AG08395 (cell line): ENCODE data around the gene CCNJL.
"Not testable (repeated sequence)": the region's sequence is repeated elsewhere in the genome, so short reads cannot be mapped to it uniquely, and the experiment has no call there.

Experiments
- DNase-seq: peaks from one replicate; pipeline ENCODE4 v3.0.0; 2012; ENCODE audit warnings: mixed read lengths, low spot score

Gene CCNJL

GRCh38 chr5:160312134-160312959 lies at the start of gene CCNJL:
Gene CCNJL, minus strand, starts transcription at chr5:160312564. Its CDS starts 641 bp downstream, at chr5:160311923.
- DNase-seq: peak; percentile 36

GRCh38 chr5:160361624-160362228 lies 49.4 kb upstream of the CCNJL start:
- no peak for DNase-seq

GRCh38 chr5:160360310-160360709 lies 47.9 kb upstream of the CCNJL start:
- DNase-seq: no peak

- no peak for DNase-seq
Measured at GRCh38 chr5:160359816-160360215, 47.5 kb upstream of the CCNJL start.

GRCh38 chr5:160359242-160359641 lies 46.9 kb upstream of the CCNJL start:
- DNase-seq: no peak

- DNase-seq: peak; percentile 47
Measured at GRCh38 chr5:160357861-160358411, 45.6 kb upstream of the CCNJL start.

- no peak for DNase-seq
Measured at GRCh38 chr5:160357394-160357793, 45.0 kb upstream of the CCNJL start.

GRCh38 chr5:160356550-160357347 lies 44.4 kb upstream of the CCNJL start:
- no peak for DNase-seq

GRCh38 chr5:160354666-160355065 lies 42.3 kb upstream of the CCNJL start:
- no peak for DNase-seq

GRCh38 chr5:160353379-160353778 lies 41.0 kb upstream of the CCNJL start:
- DNase-seq: no peak

- DNase-seq: no peak
Measured at GRCh38 chr5:160352308-160352707, 39.9 kb upstream of the CCNJL start.

- no peak for DNase-seq
Measured at GRCh38 chr5:160349935-160350303, 37.6 kb upstream of the CCNJL start.

- no peak for DNase-seq
Measured at GRCh38 chr5:160349249-160349934, 37.0 kb upstream of the CCNJL start.

GRCh38 chr5:160348080-160348479 lies 35.7 kb upstream of the CCNJL start:
- DNase-seq: no peak

- no peak for DNase-seq
Measured at GRCh38 chr5:160347448-160347847, 35.1 kb upstream of the CCNJL start.

- DNase-seq: peak; percentile 76
Measured at GRCh38 chr5:160342413-160342941, 30.1 kb upstream of the CCNJL start.

- DNase-seq: no peak
Measured at GRCh38 chr5:160341309-160341870, 29.0 kb upstream of the CCNJL start.

GRCh38 chr5:160340513-160340912 lies 28.1 kb upstream of the CCNJL start:
- not testable (repeated sequence) for DNase-seq

- DNase-seq: no peak
Measured at GRCh38 chr5:160339406-160340130, 27.2 kb upstream of the CCNJL start.

- DNase-seq: not testable (repeated sequence)
Measured at GRCh38 chr5:160334716-160335115, 22.4 kb upstream of the CCNJL start.

GRCh38 chr5:160333721-160334120 lies 21.4 kb upstream of the CCNJL start:
- peak; percentile 53 for DNase-seq
